HG03457 (cell line): Measurements from ENCODE around the gene SLC7A9.
"Not testable (repeated sequence)": the region's sequence is repeated elsewhere in the genome, so short reads cannot be mapped to it uniquely, and the experiment has no call there.

Experiments
- ATAC-seq: cut with Tn5 transposase; IDR thresholded peaks from one replicate; pipeline ENCODE4 v1.9.1; 2021; ENCODE audit warnings: moderate number of reproducible peaks; ENCODE audit not compliant: unreplicated experiment

Gene SLC7A9

DNA sequence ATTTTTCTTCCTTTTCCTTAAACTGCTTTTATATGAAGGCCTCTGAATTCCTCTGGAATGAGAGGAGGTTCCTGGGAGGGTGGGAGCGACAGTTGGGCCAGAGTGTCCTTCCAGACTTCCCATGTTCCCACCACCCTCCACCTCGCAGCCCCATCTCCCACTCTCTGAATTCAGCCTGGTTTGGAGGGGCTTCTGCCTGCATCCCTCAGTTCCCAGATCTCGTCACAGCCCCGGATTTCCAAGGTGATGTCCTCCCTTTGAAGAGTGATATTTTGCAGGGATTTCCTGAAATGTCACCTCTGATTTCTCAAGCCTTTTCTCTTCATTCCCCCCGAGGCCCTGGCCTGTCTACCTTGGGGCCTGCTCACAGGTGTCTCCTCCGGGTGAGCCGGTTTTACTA lies 16.7 kb upstream of the SLC7A9 start:
- no peak for ATAC-seq

DNA sequence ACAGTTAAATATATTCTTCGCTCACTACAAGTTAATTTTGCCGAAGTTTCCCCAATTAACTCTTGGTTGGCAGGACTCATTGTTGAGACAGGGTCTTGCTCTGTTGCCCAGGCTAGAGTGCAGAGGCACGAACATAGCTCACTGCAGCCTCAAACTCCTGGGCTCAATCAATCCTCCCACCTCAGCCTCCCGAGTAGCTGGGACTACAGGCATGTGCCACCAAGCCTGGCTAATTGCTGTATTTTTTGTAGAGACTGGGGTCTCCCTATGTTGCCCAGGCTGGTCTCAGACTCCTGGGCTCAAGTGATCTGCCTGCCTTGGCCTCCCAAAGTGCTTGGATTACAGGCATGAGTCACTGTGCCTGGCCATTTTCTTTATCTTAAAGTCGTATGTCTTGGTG lies 15.7 kb upstream of the SLC7A9 start:
- not testable (repeated sequence) for ATAC-seq

DNA sequence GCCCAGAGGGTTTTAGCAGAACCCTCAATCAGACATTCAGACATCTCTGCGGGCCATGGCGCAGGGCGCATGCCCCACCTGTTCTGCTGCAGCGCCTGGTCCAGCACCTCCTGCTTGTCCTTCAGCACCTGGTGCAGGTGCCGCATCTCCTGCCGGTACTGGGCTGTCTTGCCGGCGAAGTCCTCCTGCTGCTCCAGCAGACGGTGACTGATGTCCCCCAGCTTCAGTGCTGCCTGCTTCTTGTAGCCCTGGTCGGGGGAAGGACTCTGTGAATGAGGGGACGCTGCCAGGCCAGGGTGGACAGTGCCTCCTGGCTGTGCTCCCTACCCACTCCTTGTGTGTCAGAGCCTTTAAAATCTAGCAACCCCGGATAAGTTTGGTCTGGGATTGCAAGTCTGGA lies 12.2 kb upstream of the SLC7A9 start:
- no peak for ATAC-seq

DNA sequence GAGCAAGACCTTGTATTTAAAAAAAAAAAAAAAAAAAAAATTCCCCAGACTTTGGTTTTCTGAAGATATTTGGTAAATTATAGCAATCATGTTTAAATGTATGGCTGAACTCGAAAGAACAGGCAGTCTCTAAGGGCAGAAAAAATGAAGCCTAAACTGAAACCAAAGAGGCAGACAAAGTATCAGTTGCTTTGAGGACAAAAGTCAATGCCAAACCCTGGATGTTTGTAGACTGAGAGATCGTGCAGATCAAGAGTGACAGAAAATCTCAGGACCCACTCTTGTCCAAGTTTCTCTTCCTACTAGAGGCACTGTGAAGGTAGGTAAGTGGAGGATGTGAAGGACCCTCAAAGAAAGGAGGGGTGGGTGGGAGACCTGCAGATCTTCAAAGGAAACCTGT lies 11.1 kb upstream of the SLC7A9 start:
- no peak for ATAC-seq

DNA sequence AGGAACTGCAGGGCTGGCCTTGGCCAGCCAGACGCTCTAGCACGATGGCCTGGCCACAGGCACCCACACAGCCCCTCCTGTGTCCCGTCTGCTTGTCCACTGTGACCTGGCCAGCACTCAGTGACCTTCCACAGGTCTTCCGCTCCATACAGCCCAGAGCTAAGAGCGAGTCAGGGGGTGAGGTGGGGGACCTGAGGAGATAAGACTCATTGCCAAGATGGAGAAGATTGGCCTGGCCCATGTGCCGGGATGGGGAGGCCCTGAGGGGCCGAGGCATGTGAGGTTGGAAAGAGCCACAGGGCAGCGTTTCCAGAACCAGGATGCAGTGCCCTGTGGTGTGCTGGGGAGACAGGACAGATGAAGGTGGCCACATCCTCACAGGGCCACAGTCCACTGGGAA lies 10.2 kb upstream of the SLC7A9 start:
- no peak for ATAC-seq

DNA sequence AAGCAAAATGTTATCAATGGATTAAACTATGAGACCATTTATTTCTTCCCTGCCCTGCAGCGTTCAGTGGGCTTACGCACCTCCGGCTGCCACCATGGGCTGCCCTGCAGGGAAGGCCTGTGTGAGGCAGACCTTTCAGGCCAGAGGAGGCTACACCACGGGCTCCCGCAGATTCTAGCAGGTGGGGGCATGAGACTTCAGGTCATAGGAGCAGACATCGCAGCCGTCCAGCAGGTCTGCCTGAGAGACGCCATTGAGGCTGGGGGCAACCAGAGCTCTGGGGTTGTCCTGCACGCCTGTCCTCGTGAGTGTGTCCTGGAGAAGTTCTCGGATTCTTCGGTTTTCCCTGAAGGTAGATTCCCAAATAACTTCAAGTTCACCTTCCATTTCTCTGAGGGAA lies 9.4 kb upstream of the SLC7A9 start:
- ATAC-seq: no peak

DNA sequence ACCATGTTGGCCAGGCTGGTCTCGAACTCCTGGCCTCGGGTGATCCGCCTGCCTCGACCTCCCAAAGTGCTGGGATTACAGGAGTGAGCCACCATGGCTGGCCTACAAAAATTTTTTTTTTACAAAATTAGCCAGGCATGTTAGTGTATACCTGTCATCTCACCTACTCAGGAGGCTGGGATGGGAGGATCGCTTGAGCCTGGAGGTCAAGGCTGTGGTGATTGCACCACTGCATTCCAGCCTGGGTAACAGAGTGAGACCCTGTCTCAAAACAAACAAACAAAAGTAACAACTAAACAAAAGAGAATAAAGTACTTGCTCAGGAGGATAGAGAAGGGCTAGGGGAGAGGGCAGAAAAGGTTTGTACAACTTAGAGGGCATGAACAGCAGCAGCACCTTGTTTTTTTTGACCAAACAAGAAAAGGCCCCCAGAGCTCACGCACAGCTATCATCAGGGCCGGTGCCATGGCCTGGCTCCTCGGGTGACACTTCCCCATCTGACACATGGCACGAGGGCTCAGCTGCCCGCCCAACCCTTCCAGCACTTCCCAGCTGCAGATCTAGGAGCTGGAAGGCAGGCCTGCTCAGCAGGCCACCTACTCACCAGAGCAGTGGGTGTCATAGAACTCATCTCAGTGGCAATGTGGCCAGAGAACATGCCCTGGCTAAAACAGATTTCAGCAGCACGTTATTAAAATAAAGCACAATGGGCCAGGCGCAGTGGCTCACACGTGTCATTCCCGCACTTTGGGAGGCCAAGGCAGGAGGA lies 8.6 kb upstream of the SLC7A9 start:
- no peak for ATAC-seq

DNA sequence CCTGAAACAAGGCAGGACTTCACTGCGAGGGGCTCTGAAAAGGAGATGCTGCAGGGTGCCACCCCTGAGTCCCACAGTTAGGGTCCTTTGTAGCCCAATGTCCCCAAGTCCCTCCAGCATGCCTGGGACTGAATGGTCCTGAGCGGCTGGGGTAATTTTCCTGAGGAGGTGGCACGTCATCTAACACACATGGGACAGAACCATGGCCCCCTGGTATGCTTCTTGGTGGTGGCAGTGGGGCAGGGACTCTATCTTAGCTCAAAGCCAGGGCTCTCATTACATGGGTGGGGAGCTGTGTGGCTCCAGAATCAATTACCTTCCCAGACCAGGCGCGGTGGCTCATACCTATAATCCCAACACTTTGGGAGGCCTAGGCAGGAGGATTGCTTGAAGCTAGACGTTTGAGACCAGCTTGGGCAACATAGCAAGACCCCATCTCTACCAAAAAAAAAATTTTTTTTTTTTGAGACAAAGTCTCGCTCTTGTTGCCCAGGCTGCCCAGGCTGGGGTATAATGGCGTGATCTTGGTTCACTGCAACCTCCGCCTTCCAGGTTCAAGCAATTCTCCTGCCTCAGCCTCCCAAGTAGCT lies 7.9 kb upstream of the SLC7A9 start:
- ATAC-seq: no peak

DNA sequence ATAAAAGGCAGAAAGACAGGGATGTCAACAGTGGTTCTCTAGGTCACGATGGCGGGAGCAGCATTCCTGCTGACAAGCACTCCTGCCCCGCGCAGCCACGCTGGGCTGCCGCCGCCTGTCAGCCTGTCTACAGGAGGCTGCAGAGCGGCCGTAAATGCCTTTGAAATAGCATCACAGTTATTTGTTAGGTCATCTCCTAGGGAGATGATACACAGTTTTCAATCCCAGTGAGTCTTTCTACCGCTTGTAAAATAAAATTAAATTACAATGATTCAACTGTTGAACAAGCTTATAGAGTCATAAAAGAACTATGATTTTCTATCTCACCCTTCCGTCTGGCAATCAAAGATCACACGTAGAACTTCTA lies 7.3 kb upstream of the SLC7A9 start:
- no peak for ATAC-seq

DNA sequence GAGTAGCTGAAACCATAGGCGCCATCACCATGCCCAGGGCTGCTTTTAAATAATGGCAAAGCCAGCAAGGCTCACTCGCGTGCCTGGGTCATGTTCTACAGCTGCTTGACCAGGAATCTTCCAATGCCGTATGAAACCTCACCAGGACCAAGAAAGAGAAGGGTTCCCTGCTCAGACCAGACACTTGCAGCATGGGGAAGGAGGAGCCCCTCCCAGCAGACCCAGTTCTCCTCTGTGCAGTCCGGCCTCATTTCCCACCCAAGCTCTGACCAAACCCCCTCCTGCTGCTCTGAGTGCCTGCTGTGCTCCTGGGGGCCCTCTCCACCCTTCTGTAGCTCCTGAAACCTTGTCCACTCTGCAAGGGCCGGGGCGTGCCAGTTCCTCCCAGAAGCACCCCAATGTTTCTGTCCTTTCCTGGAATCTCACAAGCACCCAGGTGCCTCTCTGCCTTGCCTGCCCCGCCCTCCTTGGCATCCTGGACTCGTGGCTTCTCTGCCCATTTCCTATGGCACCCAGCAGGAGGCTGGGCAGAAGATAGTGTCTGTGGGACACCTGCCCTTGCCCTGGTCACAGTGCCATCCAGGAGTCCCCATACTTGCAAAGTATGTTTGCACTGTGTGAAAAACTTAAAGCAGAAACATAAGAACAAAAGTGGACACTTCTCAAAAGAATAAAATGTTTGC lies 6.8 kb upstream of the SLC7A9 start:
- no peak for ATAC-seq

DNA sequence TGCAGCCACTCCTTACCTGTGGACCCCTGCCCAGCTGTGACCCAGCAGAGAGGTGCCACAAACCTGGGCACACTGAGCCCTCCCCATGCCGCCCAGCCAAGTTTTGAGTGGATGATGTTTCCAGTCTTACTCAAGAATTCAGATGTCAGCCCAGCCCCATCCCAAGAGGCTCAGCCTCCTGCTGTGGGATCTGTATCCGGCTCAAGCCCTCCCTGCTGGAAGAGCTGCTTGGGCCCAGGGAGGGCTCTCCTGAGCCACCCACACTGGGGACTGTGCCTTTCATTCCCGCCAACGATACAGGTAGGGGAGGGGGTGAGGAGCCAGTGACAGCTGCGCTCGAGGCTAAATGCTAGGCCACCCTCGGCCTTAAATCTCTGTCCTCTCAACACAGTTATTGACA lies 5.9 kb upstream of the SLC7A9 start:
- no peak for ATAC-seq

DNA sequence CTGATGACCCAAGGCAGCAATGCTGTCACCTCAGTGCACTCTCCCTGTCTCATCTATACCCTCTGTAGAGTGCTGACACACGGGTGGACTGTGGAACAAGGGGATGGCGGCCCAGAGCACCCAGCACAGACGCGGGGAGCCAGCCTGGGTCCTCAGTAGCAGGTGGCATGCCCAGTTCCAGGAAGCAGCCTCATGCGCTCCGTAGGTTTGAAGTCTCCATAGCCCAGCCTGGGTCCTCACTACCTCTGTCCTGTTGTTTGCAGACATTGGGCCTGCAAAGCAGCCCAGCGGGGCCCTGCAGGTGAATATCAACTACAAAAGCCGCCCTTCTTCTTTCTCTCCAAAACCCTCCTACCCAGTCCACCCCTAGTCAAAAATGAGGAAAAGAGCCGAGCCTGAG lies 5.0 kb upstream of the SLC7A9 start:
- ATAC-seq: no peak

DNA sequence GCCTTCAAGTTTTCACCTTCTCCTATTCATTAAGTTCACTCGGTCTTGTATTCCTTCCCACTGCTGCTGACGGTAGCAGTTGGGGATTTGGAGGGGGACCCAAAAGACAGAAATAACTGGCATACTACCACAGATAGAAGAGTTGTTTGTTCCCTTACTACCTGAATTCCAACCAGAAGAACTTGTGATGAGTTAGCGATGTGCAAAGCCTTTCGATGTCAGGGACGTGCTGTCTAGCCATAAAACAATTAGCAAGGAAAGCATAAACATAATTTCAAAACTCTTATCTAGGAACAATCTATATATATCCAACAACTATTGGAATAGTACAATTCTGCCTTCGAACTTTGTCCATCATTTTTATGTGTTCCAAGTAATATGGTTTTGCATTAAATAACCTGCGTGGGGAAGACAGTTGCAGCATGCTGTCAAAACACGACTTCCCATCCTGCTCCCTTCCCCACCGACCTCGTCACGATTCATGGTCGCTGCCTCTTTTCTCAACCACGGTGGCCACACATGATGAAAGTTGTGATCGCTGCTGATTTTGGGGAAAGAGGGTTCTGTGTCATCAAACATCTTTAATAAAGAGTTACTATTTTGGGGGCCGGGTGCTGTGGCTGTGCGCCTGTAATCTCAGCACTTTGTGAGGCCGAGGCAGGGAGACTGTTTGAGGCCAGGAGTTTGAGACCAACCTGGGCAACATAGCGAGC lies 3.8 kb upstream of the SLC7A9 start:
- ATAC-seq: no peak

DNA sequence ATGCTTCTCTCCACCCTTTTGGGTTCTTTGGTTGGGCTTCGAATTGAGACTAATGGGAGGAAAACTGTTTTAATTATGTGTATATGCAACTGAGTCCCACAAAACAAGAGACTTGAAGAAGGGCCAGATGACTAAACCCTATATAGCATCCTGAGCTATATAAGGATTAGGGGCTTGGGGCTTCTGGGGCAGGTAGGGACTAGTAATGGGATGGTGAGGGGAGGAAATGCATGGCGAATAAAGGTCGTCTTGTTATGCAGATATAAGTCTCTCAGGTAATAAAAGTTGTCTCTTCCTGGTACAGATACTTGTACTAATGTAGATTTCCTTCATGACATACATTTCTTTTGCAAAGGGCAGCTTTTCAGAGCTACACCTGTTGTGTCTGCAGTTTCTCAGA lies 2.8 kb upstream of the SLC7A9 start:
- ATAC-seq: no peak

DNA sequence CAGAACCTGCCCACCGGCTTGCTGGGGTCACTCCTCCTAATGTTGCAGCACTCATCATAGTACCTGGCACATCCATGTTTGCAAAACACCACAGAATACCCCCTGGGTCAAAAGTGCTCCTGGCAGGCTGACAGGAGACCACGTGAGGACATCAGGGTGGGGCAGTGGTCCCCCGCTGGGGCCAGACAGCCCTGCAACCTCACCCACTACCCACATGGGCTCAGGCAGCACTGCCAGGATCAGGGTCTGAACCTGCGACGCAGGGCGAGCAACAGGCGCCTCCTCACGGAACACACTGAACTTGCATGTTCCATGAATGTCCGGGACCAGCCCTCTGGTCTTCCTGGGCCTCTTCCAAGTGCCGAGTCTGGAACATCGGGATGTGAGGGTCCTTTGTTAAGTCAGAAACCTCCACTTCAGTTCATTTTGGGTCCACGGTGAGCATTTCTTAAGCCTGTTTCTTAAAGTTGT lies 1.4 kb upstream of the SLC7A9 start:
- ATAC-seq: no peak

DNA sequence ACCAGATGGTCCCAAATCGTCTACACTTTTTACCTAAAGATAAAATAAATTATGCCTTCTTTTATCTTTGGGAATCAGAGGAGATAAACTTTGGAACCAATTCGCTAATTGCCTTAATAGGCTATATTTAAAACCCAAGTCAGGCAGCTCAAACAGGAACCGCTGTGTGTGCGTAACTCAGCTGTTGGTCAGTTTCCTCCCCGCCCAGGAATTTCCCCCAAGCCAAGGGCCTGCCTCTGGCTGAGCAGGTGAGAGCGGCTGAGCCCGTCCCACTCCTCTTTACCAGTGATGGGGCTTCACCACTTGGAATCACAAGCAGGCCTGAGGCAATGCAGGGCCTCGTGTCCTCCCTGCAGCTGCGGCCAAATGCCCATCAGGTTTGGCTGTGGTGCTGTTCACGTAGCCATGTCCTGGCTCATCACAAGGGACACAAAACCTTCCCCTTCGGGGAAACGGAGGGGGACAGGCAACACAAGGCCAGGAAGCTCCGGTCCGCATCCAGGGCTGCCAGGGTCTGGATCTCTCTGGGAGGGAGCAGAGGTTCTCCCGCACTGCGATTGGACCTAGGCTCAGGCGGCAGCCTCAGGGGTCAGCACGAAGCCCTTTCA lies 503 bp upstream of the SLC7A9 start:
- no peak for ATAC-seq

DNA sequence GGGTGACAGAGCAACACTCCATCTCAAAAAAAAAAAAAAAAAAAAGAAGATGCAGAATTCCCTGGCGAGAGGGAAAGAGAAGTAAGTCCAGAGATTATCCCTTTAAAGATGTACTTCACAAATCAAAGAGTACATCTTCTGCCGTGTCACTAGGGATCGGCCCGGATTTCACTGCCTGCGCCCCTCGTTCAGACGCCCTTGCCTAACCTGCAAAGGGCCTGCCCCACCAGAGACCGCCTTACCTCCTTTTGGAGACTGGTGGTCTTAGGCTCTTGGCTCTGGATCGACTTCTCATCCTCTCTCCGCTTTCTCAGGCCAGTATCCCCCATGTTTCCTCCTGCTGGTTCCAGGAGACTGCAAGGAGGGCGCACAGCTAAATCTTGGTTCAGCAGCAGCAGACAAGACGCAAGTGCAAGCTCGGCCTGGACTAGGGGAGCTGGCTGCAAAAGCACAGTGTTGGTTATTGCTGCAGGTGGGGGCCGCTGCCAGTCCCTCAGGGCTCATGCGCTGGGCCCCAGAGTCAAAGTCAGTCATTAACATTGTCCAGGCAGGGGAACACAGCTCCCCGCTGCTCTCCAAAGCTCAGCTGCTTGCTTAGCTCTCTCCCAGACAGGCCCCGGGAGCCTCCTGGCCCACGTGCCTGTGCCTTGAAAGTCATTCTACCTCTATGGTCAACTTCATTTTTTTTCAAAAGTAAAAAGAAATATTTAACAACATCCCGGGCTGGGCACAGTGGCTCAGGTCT lies 1.2 kb downstream of the SLC7A9 start:
- no peak for ATAC-seq

DNA sequence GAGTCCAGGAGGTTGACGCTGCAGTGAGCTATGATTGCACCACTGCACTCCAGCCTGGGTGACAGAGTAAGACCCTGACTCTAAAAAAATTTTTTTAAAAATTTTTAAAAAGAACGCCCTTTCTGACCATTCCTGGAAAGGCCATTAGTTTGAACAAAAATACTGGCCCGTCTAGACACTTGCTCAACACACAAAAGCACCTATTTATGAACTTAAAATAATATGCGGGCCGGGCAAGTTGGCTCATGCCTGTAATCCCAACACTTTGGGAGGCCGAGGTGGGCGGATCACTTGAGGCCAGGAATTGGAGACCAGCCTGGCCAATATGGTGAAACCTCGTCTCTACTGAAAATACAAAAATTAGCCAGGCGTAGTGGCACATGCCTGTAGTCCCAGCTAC lies 2.1 kb downstream of the SLC7A9 start:
- not testable (repeated sequence) for ATAC-seq

DNA sequence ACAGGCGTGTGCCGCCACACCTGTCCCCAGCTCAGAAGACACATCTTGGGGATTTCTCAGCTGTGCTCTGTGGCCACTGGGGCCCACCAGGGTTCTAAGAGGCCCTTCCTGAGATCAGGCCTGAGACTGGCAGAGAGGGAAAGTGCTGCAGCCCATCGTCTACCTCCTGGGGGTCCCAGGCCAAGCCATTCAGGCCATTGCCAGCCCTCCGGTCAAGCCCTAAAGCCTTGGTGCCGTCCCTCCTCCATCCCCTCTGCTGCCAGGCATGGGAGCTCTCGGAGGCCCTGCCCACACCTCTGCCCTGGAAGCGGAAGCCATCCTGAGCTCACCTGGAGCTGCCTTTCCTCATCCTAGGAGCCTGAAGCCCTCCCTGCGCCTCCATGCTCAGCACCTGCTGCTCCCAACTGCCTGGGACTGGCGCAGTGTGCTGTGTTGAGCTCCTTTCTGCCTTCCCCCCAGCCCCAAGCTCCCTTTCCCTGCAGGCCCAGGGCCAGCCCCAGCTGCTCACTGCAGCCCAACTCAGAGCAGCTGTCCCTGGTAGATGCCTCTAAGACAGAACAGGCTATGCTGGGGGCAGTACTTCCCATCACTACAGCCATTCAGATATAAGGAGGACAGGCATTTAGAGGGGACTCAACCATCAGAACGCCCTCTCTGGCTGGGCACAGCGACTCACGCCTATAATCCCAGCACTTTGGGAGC lies 2.9 kb downstream of the SLC7A9 start:
- ATAC-seq: no peak

DNA sequence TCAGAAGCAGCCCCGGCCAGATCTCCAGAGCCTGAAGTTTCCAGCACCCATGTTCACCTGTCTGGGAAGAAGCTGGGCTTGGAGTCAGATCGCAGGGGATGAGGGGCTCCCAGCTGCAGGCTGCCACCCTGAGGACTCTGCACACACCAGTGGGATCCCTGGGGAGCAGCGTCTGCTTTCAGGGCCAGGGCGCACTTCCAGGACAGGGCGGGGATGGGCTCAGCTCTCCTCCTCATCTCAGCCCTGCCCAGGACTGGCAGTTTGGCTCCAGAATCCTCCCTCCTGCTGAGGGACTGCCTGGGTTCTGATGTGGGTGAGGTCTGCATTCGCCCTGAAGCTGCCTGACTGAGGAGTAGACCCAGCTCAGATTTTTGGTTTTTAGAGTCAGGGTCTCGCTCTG lies 3.5 kb downstream of the SLC7A9 start:
- no peak for ATAC-seq
